ENCODE results near the gene FARS2.

FARS2 gene

DNA sequence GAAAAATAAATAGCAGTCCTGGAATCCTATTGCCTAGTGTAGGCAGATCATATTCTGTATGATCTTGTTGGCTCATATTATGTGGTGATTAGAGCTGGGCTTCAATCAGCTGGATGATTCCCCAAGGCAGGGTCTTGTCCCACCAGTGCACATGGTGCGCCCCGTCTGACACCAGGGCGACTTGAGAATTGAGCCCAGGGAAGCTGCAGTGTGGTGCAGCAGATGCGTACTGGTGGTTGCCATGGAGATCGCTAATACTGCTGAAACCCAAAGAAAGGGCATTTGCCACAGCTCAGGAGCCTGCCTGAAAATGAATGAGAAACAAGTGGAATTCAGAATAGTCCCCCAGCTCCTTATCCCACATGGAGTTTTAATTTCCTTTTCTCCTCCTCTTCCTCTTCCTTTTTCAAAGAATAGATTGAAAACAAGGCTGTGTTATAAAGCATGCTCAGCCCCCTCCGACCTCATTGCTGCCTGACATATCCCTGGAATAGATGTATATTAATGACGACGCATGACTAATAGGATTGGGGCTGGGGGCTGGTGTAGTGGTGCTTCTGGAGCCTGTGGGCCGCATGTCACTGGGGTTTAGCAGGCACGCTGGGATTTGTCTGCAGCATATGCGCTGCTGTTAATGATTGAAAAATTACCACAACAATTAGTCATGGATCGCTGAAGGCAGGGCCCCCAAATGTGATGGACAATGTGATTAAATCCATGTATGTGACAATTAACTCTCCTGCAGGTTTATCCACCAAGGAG lies 210.5 kb downstream of the FARS2 start:
- no peak for DNase-seq

- no peak for DNase-seq
Measured at GRCh38 chr6:5472571-5472970, 211.3 kb downstream of the FARS2 start.

- DNase-seq = no peak
Measured at GRCh38 chr6:5475779-5476178, 214.5 kb downstream of the FARS2 start.

GRCh38 chr6:5478380-5478779 lies 217.1 kb downstream of the FARS2 start:
- no peak for DNase-seq

DNA sequence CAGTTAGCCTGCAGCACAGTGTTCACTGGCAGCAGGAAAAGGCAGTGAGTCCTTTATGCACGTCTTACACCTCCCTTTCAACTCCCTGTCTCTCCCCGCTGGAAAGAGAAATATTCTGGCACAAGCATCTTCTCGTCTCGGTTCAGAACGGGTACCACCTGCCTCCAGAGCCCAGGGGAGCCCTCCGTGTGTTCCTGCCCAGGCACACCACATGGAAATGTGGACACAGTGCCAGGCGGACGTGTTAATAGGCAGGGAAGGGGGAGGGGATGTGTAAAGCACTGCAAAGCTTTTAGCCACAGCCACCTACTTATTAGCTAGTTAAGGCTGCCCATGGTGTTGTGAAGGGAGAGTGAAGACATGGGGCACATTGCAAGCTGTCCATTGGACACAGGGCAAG lies 219.7 kb downstream of the FARS2 start:
- no peak for DNase-seq

- no peak for DNase-seq
Measured at GRCh38 chr6:5481750-5482149, 220.4 kb downstream of the FARS2 start.

DNA sequence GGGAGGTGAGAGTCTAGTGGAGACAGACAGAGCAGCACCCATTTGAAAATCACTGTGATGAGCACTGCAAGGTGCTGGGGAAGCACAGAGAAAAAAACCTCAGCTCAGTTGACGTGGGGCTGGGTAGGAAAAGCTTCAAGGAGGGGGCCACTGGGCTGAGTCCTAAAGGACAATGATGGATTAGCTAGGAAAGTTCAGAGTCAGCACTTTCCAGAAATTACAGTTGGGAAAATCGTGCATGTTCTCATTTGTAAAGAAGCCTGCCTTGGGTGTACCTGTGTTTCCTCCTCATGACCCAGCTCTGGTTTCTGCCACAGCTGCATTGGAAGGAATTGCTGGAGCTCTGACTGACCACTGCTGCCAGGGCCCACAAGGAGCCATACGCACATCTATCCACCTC lies 221.3 kb downstream of the FARS2 start:
- DNase-seq = no peak

DNA sequence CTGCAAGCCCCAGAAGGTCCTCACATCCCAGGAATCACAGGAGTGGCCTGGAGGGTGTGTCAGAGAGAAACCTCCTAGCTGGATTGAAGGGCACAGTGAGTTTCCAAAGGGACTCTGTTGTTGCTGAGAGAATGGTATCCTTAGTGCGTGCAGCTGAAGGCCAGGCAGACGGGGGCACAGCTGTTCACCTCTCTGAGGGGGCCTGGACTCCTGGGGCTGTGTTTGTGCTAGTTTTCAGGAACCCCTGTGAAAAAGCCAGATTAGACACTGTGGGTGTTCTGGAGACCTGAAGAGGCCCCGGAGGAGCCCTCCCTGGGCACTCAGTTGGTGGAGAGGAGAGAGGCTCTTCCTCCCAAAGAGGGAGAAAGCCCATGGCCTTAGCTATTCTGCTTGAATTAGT lies 223.4 kb downstream of the FARS2 start:
- no peak for DNase-seq

DNA sequence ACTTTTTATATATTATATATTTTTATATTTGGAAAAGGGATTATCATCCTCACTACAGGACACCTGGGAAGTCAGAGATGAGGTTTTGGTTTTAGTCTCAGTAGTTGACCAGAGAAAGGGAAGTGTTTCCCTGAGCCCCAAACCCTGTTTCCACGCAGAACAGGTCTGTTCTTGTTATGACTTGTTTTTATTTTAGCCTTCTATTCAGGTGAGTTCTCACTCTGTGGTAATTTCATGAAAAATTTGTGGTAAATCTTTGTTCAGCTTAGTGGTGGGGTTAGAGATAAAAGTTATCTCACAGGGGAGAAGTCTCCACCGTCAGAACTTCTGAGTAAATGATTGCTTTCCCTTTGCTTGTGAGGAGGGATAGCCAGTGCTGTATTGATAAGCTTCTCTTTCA lies 224.9 kb downstream of the FARS2 start:
- no peak for DNase-seq

GRCh38 chr6:5490501-5491069 lies 229.3 kb downstream of the FARS2 start:
- DNase-seq = no peak

DNA sequence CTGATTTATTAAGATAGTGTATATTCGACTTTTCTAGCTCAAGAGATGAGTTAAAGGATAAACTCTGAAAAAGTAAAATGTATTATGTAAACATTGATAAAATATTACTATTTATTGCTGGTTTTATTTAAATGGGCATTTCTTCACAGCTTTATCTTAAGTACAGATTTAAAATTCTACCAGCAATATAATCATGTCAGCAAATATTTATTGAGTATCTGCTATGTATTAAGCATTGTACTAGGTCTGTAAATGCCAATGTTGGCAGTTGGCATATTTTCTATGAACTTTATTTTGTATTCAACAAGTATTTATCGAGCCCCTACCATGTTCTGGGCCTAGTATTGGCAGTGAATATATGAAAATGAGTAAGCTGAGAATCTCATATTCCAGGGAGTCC lies 231.0 kb downstream of the FARS2 start:
- DNase-seq = no peak

- DNase-seq = no peak
Measured at GRCh38 chr6:5493806-5494205, 232.5 kb downstream of the FARS2 start.

- no peak for DNase-seq
Measured at GRCh38 chr6:5497896-5498578, 236.7 kb downstream of the FARS2 start.

GRCh38 chr6:5498579-5498899 lies 237.2 kb downstream of the FARS2 start:
- no peak for DNase-seq

- DNase-seq = no peak
Measured at GRCh38 chr6:5499644-5500306, 238.5 kb downstream of the FARS2 start.

GRCh38 chr6:5501837-5502236 lies 240.5 kb downstream of the FARS2 start:
- DNase-seq = no peak

DNA sequence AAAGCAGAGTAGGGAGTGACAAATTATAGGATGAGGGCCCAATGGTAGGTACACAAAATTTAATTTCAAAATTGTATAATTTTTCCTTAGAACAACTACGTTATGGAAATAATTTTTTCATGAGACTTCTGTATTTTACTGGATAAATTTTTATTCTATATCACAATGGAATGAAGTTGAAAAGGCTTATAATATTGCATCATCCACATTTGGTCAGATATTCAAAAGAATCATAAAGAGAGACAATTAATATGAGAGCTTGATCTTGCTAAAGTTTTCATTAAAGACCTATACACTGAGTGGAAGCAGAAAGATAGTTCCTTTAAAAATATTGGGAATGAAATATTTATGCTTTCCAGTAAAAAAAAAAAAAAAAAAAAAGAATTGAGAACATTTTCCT lies 242.8 kb downstream of the FARS2 start:
- no peak for DNase-seq

DNA sequence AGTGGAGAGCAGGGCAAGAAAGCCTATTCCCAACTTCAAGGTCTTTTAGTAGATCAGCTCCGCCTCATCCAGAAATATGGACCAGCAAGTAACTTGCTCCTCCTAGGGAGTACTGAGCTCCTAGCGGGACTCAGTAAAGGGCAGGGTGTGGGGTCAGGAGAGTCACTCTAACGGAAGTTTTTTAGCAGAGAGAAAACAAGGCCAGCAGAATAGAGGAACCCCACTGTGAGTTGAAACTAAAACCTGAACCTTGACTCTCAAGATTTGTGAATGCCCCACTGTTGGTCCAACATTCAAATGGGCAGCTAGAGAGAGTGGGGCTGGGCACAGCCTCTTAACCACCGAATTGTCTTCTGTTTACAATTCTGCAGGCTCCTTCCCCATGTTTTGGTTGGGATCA lies 244.8 kb downstream of the FARS2 start:
- no peak for DNase-seq

DNA sequence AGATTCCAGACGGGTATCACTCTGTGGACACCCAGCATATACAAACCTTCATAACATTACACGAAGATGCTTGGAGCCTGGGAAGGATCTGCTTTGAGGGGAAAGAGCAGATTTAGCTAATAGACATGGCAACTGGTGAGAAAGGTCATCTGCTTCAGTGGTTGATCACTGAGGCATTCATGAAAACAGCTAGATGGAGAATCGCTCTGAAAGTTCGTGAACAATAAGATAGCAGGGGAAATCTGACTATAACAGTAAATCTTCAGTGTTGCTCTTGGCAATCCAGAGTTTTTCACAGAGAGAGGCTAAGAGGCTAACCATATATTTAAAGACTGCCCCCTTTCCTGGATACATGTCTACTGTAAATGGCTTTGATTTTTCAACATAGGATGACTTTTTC lies 245.3 kb downstream of the FARS2 start:
- no peak for DNase-seq

DNA sequence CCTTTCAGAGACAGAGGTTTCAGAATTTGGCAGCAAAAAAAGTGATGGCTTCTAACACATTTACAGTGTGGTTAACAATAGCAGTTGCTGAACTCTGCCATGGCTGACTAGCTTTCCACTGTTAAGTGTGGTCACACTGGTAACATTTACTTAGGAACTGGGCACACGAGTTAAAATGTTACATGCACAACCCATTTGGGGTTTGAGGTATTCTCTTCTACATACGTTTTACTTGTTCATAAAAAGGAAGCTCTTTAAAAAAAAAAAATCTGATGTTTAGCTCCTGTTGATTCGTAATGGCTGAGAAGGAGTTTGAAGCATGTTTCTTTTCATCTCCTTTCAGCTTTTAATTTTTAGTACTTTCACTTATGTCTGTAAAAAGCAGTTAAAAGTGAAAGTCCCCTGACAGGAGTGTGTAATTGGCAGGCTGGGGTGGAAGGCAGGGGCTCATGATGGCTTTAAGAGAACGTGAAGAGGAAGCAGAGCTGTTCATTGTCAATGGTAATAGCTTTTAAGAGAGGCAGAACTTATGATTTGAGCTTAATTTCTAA lies 245.9 kb downstream of the FARS2 start:
- peak in 1 of 2 donors; percentile 20 for DNase-seq

- no peak for DNase-seq
Measured at GRCh38 chr6:5509106-5509505, 247.8 kb downstream of the FARS2 start.

DNA sequence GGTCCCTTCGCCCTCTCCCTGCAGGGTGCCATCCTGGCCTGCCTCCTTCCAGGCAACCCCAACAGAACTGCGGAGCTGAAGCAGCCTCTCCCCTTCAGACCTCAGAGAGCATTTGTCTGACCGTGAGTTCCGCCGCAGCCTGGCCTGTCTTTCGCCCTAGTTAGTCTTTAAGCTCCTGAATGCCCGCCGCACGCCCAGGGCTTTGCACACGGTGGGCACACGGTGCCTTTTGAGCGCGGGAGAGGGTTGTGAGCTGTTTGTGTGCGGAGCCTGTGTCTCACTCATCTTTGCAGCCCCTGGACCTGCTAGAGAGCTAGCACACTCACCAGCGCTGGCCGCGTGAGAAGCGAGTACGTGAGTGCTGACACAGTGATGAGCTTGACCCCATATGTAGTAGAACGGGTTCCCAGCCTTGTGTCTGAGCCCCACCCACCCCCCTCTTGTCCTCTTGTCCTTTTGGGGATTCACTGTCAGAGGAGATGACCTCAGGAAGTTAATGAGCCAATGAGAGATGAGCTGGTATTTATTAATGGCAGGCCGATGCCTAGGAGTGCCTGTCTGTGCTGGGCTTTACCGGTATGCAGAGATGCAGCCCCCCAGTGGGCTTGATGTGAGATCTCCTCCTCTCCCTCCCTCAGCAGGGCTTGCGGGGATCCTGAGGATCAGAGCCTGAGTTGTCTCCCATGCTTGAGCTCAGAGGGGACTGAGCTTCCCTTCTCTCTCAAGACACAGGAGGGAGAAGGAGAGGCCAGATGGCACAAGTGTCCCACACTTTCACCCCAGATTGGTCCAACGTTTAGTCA lies 249.2 kb downstream of the FARS2 start:
- no peak for DNase-seq

DNA sequence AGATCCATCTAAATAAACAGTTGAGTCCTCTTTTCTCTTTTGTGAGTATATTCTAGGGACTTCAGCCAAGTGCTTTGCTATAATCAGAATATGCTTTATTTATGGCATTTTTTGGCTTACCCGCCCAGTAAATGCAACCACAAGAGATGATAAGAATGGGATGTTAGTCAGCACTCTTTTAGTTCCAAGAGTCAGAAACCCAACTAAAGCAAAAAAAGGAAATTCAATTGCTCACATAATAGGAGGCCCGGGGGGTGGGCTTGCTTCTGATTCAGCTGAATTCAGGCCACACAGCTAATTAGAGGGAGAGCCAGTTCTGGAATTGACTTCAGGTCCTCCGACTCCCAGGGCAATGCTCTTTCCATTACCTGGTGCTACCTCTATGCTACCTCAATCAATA lies 250.6 kb downstream of the FARS2 start:
- DNase-seq = no peak
